SK-N-SH treated with all-trans-retinoic acid at 6 μM for 48 hours (cell line): Measurements from ENCODE around the gene LSMEM2.

ENCODE experiments used
- ATAC-seq: fragments of 200-7000 bp; cut with Tn5 transposase; 3 replicates; pipeline ENCODE4 v1.9.1; 2020; ENCODE audit warnings: mild to moderate bottlenecking, moderate library complexity
- ARNTL ChIP-seq: fragments of 450-650 bp; formaldehyde crosslinking; IDR thresholded peaks from 2 replicates; pipeline ENCODE4 v1.5.0; 2020; ENCODE audit warnings: low read depth, mild to moderate bottlenecking, moderate library complexity, borderline replicate concordance
- BACH2 ChIP-seq: fragments of 250-450 bp; sonication (Bioruptor Pico); IDR thresholded peaks from 2 replicates; pipeline ENCODE4 v1.9.0; 2021; ENCODE audit warnings: mild to moderate bottlenecking, borderline replicate concordance
- GLIS3 ChIP-seq: fragments of 250-450 bp; sonication (Bioruptor Pico); IDR thresholded peaks from 2 replicates; pipeline ENCODE4 v1.5.0; 2020; ENCODE audit warnings: mild to moderate bottlenecking, moderate library complexity
- ISL1 ChIP-seq: fragments of 250-450 bp; sonication (Bioruptor Pico); IDR thresholded peaks from 2 replicates; pipeline ENCODE4 v2.1.2; 2022; ENCODE audit warnings: mild to moderate bottlenecking, moderate library complexity
- OSR1 ChIP-seq: fragments of 250-450 bp; sonication (Bioruptor Pico); IDR thresholded peaks from 2 replicates; pipeline ENCODE4 v1.8.0; 2022; ENCODE audit warnings: moderate library complexity, mild to moderate bottlenecking, inconsistent platforms
- PPARA ChIP-seq: fragments of 250-450 bp; sonication (Bioruptor Pico); IDR thresholded peaks from 2 replicates; pipeline ENCODE4 v1.5.0; 2020; ENCODE audit warnings: mild to moderate bottlenecking, borderline replicate concordance
- SNAI2 ChIP-seq: fragments of 250-450 bp; sonication (Bioruptor Pico); IDR thresholded peaks from 2 replicates; pipeline ENCODE4 v1.5.0; 2020; ENCODE audit warnings: mild to moderate bottlenecking, moderate library complexity
- TCF4 ChIP-seq: fragments of 250-450 bp; sonication (Bioruptor Pico); IDR thresholded peaks from 2 replicates; pipeline ENCODE4 v1.8.0; 2021; ENCODE audit warnings: mild to moderate bottlenecking, moderate library complexity, borderline replicate concordance
- TOX ChIP-seq: fragments of 250-450 bp; sonication (Bioruptor Pico); IDR thresholded peaks from 2 replicates; pipeline ENCODE4 v1.8.0; 2021; ENCODE audit warnings: mild to moderate bottlenecking, moderate library complexity, borderline replicate concordance
- ZC3H10 ChIP-seq: fragments of 250-450 bp; sonication (Bioruptor Pico); IDR thresholded peaks from 2 replicates; pipeline ENCODE4 v1.5.1; 2021; ENCODE audit warnings: mild to moderate bottlenecking, moderate library complexity
- ZFP3 ChIP-seq: fragments of 250-450 bp; sonication (Bioruptor Pico); IDR thresholded peaks from 2 replicates; pipeline ENCODE4 v1.5.0; 2020; ENCODE audit warnings: mild to moderate bottlenecking, moderate library complexity
- ZFP30 ChIP-seq: fragments of 450-650 bp; formaldehyde crosslinking; IDR thresholded peaks from 2 replicates; pipeline ENCODE4 v1.5.0; 2022; ENCODE audit warnings: mild to moderate bottlenecking, moderate library complexity
- ZNF565 ChIP-seq: fragments of 450-650 bp; formaldehyde crosslinking; conservative IDR thresholded peaks from 2 replicates; pipeline ENCODE4 v1.5.0; 2020; ENCODE audit warnings: low read depth, mild to moderate bottlenecking, moderate library complexity
- ZNF70 ChIP-seq: fragments of 450-650 bp; formaldehyde crosslinking; IDR thresholded peaks from 2 replicates; pipeline ENCODE4 v1.5.0; 2020; ENCODE audit warnings: mild to moderate bottlenecking, moderate library complexity
- TF ChIP-seq, protein P1 (sequence below): fragments of 250-450 bp; sonication (Bioruptor Pico); IDR thresholded peaks from 2 replicates; pipeline ENCODE4 v1.5.0; 2020; ENCODE audit warnings: mild to moderate bottlenecking, moderate library complexity
- TF ChIP-seq, protein P2 (sequence below): fragments of 250-450 bp; sonication (Bioruptor Pico); IDR thresholded peaks from 2 replicates; pipeline ENCODE4 v1.5.1; 2020; ENCODE audit warnings: low read depth, mild to moderate bottlenecking, moderate library complexity
- TF ChIP-seq, protein P3 (sequence below): fragments of 250-450 bp; sonication (Bioruptor Pico); IDR thresholded peaks from 2 replicates; pipeline ENCODE4 v1.5.1; 2021; ENCODE audit warnings: mild to moderate bottlenecking, moderate library complexity
- TF ChIP-seq, protein P4 (sequence below): fragments of 250-450 bp; sonication (Bioruptor Pico); IDR thresholded peaks from 2 replicates; pipeline ENCODE4 v1.8.0; 2021; ENCODE audit warnings: low read depth, mild to moderate bottlenecking, moderate library complexity, borderline replicate concordance

LSMEM2 gene

DNA sequence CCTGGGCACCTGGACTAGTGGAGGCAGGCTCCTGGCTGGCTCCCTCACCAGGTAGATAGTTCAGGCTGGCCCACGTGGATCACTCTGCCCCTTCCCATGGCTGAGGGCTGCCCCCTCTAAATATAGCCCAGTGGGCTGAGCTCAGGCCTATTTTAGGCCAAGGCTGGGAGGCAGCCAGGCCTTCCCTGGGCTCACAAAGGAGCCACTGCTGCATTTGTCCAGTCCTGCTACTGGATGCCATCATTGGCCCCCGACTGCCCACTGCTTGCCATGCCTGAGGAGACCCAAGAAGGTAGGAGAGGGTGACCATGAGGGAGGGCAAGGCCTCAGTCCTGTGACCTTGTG, at the start of gene LSMEM2:
LSMEM2 (plus strand) TSS at position 208 of the 345 bp plus-strand sequence; CDS start at position 235, 27 bp downstream.
- ATAC-seq, result no peak
- TF ChIP-seq ARNTL (CRISPR knock-in tag) (no peak), ZFP3 (CRISPR knock-in tag) (no peak)
- TF ChIP-seq, all 23 proteins: peak for 0

DNA sequence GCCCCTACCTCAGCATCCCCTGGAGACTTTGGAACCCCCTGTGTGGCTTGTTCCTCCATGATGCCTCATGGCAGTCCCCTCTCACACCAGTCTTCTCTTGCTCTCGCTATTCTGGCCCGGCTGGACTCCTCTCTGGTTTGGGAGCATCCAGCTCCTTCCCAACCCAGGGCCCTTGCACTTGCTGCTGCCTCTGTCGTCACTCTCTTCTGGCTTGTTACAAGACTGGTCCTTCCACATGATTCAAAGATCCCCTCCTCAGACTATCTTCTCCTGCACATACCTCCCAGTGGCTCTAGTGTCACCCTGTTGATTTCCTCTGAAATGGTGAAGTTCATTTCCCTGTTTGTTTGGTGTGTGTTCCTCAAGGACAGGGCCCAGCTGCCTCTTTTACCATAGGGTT, 49.4 kb upstream of the LSMEM2 start:
- no peak for TF ChIP-seq GLIS3
- TF ChIP-seq, protein P1, sequence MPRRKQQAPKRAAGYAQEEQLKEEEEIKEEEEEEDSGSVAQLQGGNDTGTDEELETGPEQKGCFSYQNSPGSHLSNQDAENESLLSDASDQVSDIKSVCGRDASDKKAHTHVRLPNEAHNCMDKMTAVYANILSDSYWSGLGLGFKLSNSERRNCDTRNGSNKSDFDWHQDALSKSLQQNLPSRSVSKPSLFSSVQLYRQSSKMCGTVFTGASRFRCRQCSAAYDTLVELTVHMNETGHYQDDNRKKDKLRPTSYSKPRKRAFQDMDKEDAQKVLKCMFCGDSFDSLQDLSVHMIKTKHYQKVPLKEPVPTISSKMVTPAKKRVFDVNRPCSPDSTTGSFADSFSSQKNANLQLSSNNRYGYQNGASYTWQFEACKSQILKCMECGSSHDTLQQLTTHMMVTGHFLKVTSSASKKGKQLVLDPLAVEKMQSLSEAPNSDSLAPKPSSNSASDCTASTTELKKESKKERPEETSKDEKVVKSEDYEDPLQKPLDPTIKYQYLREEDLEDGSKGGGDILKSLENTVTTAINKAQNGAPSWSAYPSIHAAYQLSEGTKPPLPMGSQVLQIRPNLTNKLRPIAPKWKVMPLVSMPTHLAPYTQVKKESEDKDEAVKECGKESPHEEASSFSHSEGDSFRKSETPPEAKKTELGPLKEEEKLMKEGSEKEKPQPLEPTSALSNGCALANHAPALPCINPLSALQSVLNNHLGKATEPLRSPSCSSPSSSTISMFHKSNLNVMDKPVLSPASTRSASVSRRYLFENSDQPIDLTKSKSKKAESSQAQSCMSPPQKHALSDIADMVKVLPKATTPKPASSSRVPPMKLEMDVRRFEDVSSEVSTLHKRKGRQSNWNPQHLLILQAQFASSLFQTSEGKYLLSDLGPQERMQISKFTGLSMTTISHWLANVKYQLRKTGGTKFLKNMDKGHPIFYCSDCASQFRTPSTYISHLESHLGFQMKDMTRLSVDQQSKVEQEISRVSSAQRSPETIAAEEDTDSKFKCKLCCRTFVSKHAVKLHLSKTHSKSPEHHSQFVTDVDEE, result no peak
- no peak for TF ChIP-seq ZFP3 (CRISPR knock-in tag)
- no peak for TF ChIP-seq SNAI2 (CRISPR knock-in tag)
- TF ChIP-seq, protein P2, sequence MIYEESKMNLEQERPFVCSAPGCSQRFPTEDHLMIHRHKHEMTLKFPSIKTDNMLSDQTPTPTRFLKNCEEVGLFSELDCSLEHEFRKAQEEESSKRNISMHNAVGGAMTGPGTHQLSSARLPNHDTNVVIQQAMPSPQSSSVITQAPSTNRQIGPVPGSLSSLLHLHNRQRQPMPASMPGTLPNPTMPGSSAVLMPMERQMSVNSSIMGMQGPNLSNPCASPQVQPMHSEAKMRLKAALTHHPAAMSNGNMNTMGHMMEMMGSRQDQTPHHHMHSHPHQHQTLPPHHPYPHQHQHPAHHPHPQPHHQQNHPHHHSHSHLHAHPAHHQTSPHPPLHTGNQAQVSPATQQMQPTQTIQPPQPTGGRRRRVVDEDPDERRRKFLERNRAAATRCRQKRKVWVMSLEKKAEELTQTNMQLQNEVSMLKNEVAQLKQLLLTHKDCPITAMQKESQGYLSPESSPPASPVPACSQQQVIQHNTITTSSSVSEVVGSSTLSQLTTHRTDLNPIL, result no peak
- TF ChIP-seq, protein P3, sequence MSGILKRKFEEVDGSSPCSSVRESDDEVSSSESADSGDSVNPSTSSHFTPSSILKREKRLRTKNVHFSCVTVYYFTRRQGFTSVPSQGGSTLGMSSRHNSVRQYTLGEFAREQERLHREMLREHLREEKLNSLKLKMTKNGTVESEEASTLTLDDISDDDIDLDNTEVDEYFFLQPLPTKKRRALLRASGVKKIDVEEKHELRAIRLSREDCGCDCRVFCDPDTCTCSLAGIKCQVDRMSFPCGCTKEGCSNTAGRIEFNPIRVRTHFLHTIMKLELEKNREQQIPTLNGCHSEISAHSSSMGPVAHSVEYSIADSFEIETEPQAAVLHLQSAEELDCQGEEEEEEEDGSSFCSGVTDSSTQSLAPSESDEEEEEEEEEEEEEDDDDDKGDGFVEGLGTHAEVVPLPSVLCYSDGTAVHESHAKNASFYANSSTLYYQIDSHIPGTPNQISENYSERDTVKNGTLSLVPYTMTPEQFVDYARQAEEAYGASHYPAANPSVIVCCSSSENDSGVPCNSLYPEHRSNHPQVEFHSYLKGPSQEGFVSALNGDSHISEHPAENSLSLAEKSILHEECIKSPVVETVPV (CRISPR knock-in tag), result no peak
- no peak for TF ChIP-seq ISL1 (CRISPR knock-in tag)
- TF ChIP-seq, all 23 proteins: peak for 0
- no peak for ATAC-seq

DNA sequence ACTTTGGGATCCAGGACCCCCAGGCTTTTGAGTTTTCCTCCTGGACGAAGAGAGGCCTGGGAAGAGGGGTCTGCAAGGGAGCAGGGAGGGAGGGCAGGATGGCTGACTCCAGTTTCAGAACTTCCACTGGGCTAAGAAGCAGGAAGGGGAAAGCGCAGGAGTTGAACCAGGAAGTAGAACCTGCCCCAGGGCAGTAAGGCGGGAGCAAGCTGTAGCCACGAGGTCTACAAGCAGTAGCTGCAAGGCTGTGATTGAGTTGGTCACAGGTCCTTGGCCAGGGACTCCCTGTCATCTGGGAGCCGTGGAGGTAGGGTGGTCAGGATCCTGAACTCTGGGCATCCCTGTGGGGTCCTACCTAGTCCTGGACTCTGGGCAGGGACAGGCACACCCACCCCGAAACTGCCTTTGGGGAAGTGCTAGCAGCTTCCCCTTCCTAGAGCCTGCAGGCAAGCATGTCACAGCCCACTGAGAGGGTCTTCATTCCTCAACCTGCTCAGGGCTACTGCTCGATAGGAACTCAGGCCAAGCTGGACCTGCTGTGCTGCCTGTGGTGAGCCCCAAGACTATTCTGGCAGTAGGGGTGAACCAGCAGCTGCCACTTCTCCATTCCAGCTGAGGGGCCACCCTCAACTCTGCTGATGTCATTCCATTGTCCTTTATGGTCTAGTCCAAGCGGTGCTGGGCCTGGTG, 48.6 kb upstream of the LSMEM2 start:
- no peak for ATAC-seq
- TF ChIP-seq ZFP30 (CRISPR knock-in tag), result no peak
- no peak for TF ChIP-seq ZNF565 (CRISPR knock-in tag)
- TF ChIP-seq BACH2 (CRISPR knock-in tag), result no peak
- no peak for TF ChIP-seq SNAI2 (CRISPR knock-in tag)
- no peak for TF ChIP-seq TOX (CRISPR knock-in tag)
- no peak for TF ChIP-seq TCF4 (CRISPR knock-in tag)
- no peak for TF ChIP-seq ZNF70 (CRISPR knock-in tag)
- no peak for TF ChIP-seq OSR1
- TF ChIP-seq, protein P2, result no peak
- TF ChIP-seq, protein P3 (CRISPR knock-in tag), result no peak
- no peak for TF ChIP-seq GLIS3
- TF ChIP-seq ZC3H10 (CRISPR knock-in tag), result no peak
- TF ChIP-seq, protein P4, sequence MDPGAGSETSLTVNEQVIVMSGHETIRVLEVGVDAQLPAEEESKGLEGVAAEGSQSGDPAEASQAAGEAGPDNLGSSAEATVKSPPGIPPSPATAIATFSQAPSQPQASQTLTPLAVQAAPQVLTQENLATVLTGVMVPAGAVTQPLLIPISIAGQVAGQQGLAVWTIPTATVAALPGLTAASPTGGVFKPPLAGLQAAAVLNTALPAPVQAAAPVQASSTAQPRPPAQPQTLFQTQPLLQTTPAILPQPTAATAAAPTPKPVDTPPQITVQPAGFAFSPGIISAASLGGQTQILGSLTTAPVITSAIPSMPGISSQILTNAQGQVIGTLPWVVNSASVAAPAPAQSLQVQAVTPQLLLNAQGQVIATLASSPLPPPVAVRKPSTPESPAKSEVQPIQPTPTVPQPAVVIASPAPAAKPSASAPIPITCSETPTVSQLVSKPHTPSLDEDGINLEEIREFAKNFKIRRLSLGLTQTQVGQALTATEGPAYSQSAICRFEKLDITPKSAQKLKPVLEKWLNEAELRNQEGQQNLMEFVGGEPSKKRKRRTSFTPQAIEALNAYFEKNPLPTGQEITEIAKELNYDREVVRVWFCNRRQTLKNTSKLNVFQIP (CRISPR knock-in tag), result no peak
- no peak for TF ChIP-seq PPARA (CRISPR knock-in tag)
- no peak for TF ChIP-seq ISL1 (CRISPR knock-in tag)
- TF ChIP-seq, all 23 proteins: peak for 0
